ENCODE data around the gene HHAT. TPM values are rescaled to one million over a fixed set of nuclear protein-coding genes. Genes with fewer than 3 reads are reported as not detected.
A peak's percentile ranks its signal among the peaks of the same experiment; 100 is the strongest.
"Not testable (repeated sequence)": the region's sequence is repeated elsewhere in the genome, so short reads cannot be mapped to it uniquely, and the experiment has no call there.

The HHAT gene
- total RNA-seq, 1 experiment from 2014 or later = 1.0 TPM

GRCh38 chr1:210407207-210407886 lies 78.6 kb downstream of the HHAT start:
- Histone ChIP-seq H3K4me3 (ENCODE audit: insufficient read depth, low read depth, low read length) (no peak overlapping the region), H3K27me3 (ENCODE audit: control insufficient read depth, insufficient read depth, low read length) (no peaks in the 10 kb centered on the region), H3K36me3 (replicated peaks; ENCODE audit: control insufficient read depth, insufficient read depth, low read length) (no peaks in the 10 kb centered on the region)
- DNase-seq = peak; percentile 63

- Histone ChIP-seq H3K36me3 (replicated peaks; ENCODE audit: control insufficient read depth, insufficient read depth, low read length) (no peaks in the 10 kb centered on the region), H3K4me3 (ENCODE audit: insufficient read depth, low read depth, low read length) (no peak overlapping the region), H3K27me3 (ENCODE audit: control insufficient read depth, insufficient read depth, low read length) (no peaks in the 10 kb centered on the region)
- no peak for DNase-seq
Observed at GRCh38 chr1:210407887-210408252, 79.2 kb downstream of the HHAT start.

- H3K27me3 ChIP-seq (ENCODE audit: control insufficient read depth, insufficient read depth, low read length) = no peaks in the 10 kb centered on the region
- no peak for DNase-seq
- H3K4me3 ChIP-seq (ENCODE audit: insufficient read depth, low read depth, low read length) = no peak overlapping the region
- no peaks in the 10 kb centered on the region for H3K36me3 ChIP-seq (replicated peaks; ENCODE audit: control insufficient read depth, insufficient read depth, low read length)
Observed at GRCh38 chr1:210412240-210412639, 83.5 kb downstream of the HHAT start.

- DNase-seq = no peak
- H3K36me3 ChIP-seq (replicated peaks; ENCODE audit: control insufficient read depth, insufficient read depth, low read length) = no peaks in the 10 kb centered on the region
- no peak overlapping the region for H3K4me3 ChIP-seq (ENCODE audit: insufficient read depth, low read depth, low read length)
- H3K27me3 ChIP-seq (ENCODE audit: control insufficient read depth, insufficient read depth, low read length) = no peaks in the 10 kb centered on the region
Observed at GRCh38 chr1:210413951-210414350, 85.2 kb downstream of the HHAT start.

GRCh38 chr1:210415846-210416448 lies 87.2 kb downstream of the HHAT start:
- peak; percentile 63 for DNase-seq
- Histone ChIP-seq H3K4me3 (ENCODE audit: insufficient read depth, low read depth, low read length) (no peak overlapping the region), H3K27me3 (ENCODE audit: control insufficient read depth, insufficient read depth, low read length) (no peaks in the 10 kb centered on the region), H3K36me3 (replicated peaks; ENCODE audit: control insufficient read depth, insufficient read depth, low read length) (no peaks in the 10 kb centered on the region)

GRCh38 chr1:210416681-210417080 lies 88.0 kb downstream of the HHAT start:
- Histone ChIP-seq H3K36me3 (replicated peaks; ENCODE audit: control insufficient read depth, insufficient read depth, low read length) (no peaks in the 10 kb centered on the region), H3K27me3 (ENCODE audit: control insufficient read depth, insufficient read depth, low read length) (no peaks in the 10 kb centered on the region)
- DNase-seq = no peak

GRCh38 chr1:210417881-210418280 lies 89.2 kb downstream of the HHAT start:
- Histone ChIP-seq H3K4me3 (ENCODE audit: insufficient read depth, low read depth, low read length) (no peak overlapping the region), H3K27me3 (ENCODE audit: control insufficient read depth, insufficient read depth, low read length) (no peaks in the 10 kb centered on the region), H3K36me3 (replicated peaks; ENCODE audit: control insufficient read depth, insufficient read depth, low read length) (no peaks in the 10 kb centered on the region)
- no peak for DNase-seq

More at GRCh38 chr1:210416681-210417080, 88.0 kb downstream of the HHAT start:
- H3K4me3 ChIP-seq (ENCODE audit: insufficient read depth, low read depth, low read length) = no peak overlapping the region

- Histone ChIP-seq H3K36me3 (replicated peaks; ENCODE audit: control insufficient read depth, insufficient read depth, low read length) (no peaks in the 10 kb centered on the region), H3K27me3 (ENCODE audit: control insufficient read depth, insufficient read depth, low read length) (no peaks in the 10 kb centered on the region)
- DNase-seq = no peak
Observed at GRCh38 chr1:210418863-210419650, 90.4 kb downstream of the HHAT start.

GRCh38 chr1:210426696-210427095 lies 98.0 kb downstream of the HHAT start:
- H3K4me3 ChIP-seq (ENCODE audit: insufficient read depth, low read depth, low read length); H3K27me3 ChIP-seq (ENCODE audit: control insufficient read depth, insufficient read depth, low read length); DNase-seq: not testable (repeated sequence)

More at GRCh38 chr1:210418863-210419650, 90.4 kb downstream of the HHAT start:
- no peak overlapping the region for H3K4me3 ChIP-seq (ENCODE audit: insufficient read depth, low read depth, low read length)

GRCh38 chr1:210428696-210429095 lies 100.0 kb downstream of the HHAT start:
- no peaks in the 10 kb centered on the region for H3K27me3 ChIP-seq (ENCODE audit: control insufficient read depth, insufficient read depth, low read length)

More at GRCh38 chr1:210426696-210427095, 98.0 kb downstream of the HHAT start:
- H3K36me3 ChIP-seq (replicated peaks; ENCODE audit: control insufficient read depth, insufficient read depth, low read length) = not testable (repeated sequence)

GRCh38 chr1:210434223-210434622 lies 105.5 kb downstream of the HHAT start:
- no peaks in the 10 kb centered on the region for H3K27me3 ChIP-seq (ENCODE audit: control insufficient read depth, insufficient read depth, low read length)
- DNase-seq = no peak
- H3K4me3 ChIP-seq (ENCODE audit: insufficient read depth, low read depth, low read length) = no peak overlapping the region
- H3K36me3 ChIP-seq (replicated peaks; ENCODE audit: control insufficient read depth, insufficient read depth, low read length) = no peaks in the 10 kb centered on the region

More at GRCh38 chr1:210428696-210429095, 100.0 kb downstream of the HHAT start:
- H3K4me3 ChIP-seq (ENCODE audit: insufficient read depth, low read depth, low read length) = no peak overlapping the region
- DNase-seq = no peak
- no peaks in the 10 kb centered on the region for H3K36me3 ChIP-seq (replicated peaks; ENCODE audit: control insufficient read depth, insufficient read depth, low read length)

GRCh38 chr1:210437111-210437510 lies 108.4 kb downstream of the HHAT start:
- no peak for DNase-seq
- Histone ChIP-seq H3K4me3 (ENCODE audit: insufficient read depth, low read depth, low read length) (no peak overlapping the region), H3K36me3 (replicated peaks; ENCODE audit: control insufficient read depth, insufficient read depth, low read length) (no peaks in the 10 kb centered on the region), H3K27me3 (ENCODE audit: control insufficient read depth, insufficient read depth, low read length) (no peaks in the 10 kb centered on the region)

- Histone ChIP-seq H3K36me3 (replicated peaks; ENCODE audit: control insufficient read depth, insufficient read depth, low read length) (no peaks in the 10 kb centered on the region), H3K4me3 (ENCODE audit: insufficient read depth, low read depth, low read length) (no peak overlapping the region), H3K27me3 (ENCODE audit: control insufficient read depth, insufficient read depth, low read length) (no peaks in the 10 kb centered on the region)
- no peak for DNase-seq
Observed at GRCh38 chr1:210437781-210438180, 109.1 kb downstream of the HHAT start.

- H3K36me3 ChIP-seq (replicated peaks; ENCODE audit: control insufficient read depth, insufficient read depth, low read length) = no peaks in the 10 kb centered on the region
- no peak overlapping the region for H3K4me3 ChIP-seq (ENCODE audit: insufficient read depth, low read depth, low read length)
- DNase-seq = no peak
- no peaks in the 10 kb centered on the region for H3K27me3 ChIP-seq (ENCODE audit: control insufficient read depth, insufficient read depth, low read length)
Observed at GRCh38 chr1:210438928-210439841, 110.5 kb downstream of the HHAT start.

All from H7 (cell line).